A549 (cell line): ENCODE measurements around the gene SEMA3E.

Source experiments
- CEBPB ChIP-seq, 2 experiments: fragments of >200 bp in 1 of 2; sonication (Bioruptor Twin) in 1 of 2; formaldehyde crosslinking in 1 of 2; IDR thresholded peaks; 2 replicates each; pipeline ENCODE4 v1.6.1; 2012 to 2016
- CTCF ChIP-seq: fragments of >200 bp; sonication (Bioruptor Twin); formaldehyde crosslinking; IDR thresholded peaks from 3 replicates; pipeline ENCODE4 v1.5.1; 2016
- ELK1 ChIP-seq: fragments of 150-350 bp; IDR thresholded peaks from 2 replicates; pipeline ENCODE4 v1.6.1; 2014; ENCODE audit warnings: low read depth, mild to moderate bottlenecking, low read length
- HMGXB4 ChIP-seq: fragments of 250-450 bp; sonication (Bioruptor Pico); IDR thresholded peaks from 2 replicates; pipeline ENCODE4 v1.5.0; 2021; ENCODE audit warnings: mild to moderate bottlenecking, moderate library complexity, borderline replicate concordance
- JUNB ChIP-seq: fragments of >200 bp; sonication (Bioruptor Twin); formaldehyde crosslinking; IDR thresholded peaks from 2 replicates; pipeline ENCODE4 v1.6.1; 2016
- MYC ChIP-seq: IDR thresholded peaks from 2 replicates; pipeline ENCODE4 v1.6.1; 2012; ENCODE audit warnings: mild to moderate bottlenecking, inconsistent platforms, low read length, improper control_type of control experiment, borderline replicate concordance
- POLR2A ChIP-seq: IDR thresholded peaks from 2 replicates; pipeline ENCODE4 v1.6.1; 2012; ENCODE audit warnings: mild to moderate bottlenecking, low read length
- RAD21 ChIP-seq, 2 experiments: fragments of >200 bp in 1 of 2; sonication (Bioruptor Twin) in 1 of 2; formaldehyde crosslinking in 1 of 2; IDR thresholded peaks in 1 of 2; conservative IDR thresholded peaks in 1 of 2; 2 replicates in 1 of 2; 3 replicates in 1 of 2; pipeline ENCODE4 v1.6.1; 2012 to 2018; ENCODE audit warnings: inconsistent platforms in 1 of 2
- REST ChIP-seq: fragments of 200-600 bp; sonication (generic); IDR thresholded peaks from 2 replicates; pipeline ENCODE4 v1.6.1; 2016; ENCODE audit warnings: antibody characterized with exemption, mild to moderate bottlenecking, moderate library complexity
- RNF2 ChIP-seq: fragments of 200-600 bp; sonication (generic); IDR thresholded peaks from 2 replicates; pipeline ENCODE4 v1.6.1; 2016; ENCODE audit warnings: low read depth, mild to moderate bottlenecking, antibody characterized with exemption, moderate library complexity, borderline replicate concordance

- TF ChIP-seq RNF2: no peak
- no peak for TF ChIP-seq CTCF
- TF ChIP-seq ELK1: no peak
- no peak for TF ChIP-seq REST
- no peak for TF ChIP-seq CEBPB (IDR thresholded peaks at IDR 0.05)
- TF ChIP-seq HMGXB4 (CRISPR knock-in tag): no peak
- TF ChIP-seq JUNB: no peak
- no peak for TF ChIP-seq RAD21 (conservative IDR thresholded peaks at IDR 0.05 in 1 of 2, IDR thresholded peaks at IDR 0.05 in 1 of 2)
- TF ChIP-seq POLR2A: no peak
- no peak for TF ChIP-seq MYC
Measured at GRCh38 chr7:83684928-83685327, 36.0 kb upstream of the SEMA3E start.
